OCI-LY3 (cell line): Measurements from ENCODE around the gene STIMATE.

Experiments
- H2AFZ ChIP-seq: fragments of 200-600, 300-600 bp; shearing (Covaris generic); 2 replicates; pipeline ENCODE4 v1.6.0; 2014; ENCODE audit warnings: antibody characterized with exemption, low read depth, low read length
- H3K27ac ChIP-seq: fragments of 200-600, 300-600 bp; sonication (generic); 2 replicates; pipeline ENCODE4 v1.5.1; 2014; ENCODE audit warnings: mild to moderate bottlenecking, low read length, moderate library complexity, mixed read lengths
- H3K27me3 ChIP-seq: fragments of 200-600, 300-600 bp; sonication (generic); 2 replicates; pipeline ENCODE4 v1.6.1; 2014; ENCODE audit warnings: low read depth, low read length, mixed read lengths
- H3K36me3 ChIP-seq: fragments of 200-600, 300-600 bp; sonication (generic); replicated peaks from 2 replicates; pipeline ENCODE3; 2014; ENCODE audit warnings: low read depth, low read length, mixed read lengths
- H3K4me1 ChIP-seq: fragments of 300-600, 200-600 bp; sonication (generic); 2 replicates; pipeline ENCODE4 v1.6.1; 2014; ENCODE audit warnings: low read length, mixed read lengths
- H3K4me2 ChIP-seq: fragments of 200-600, 300-600 bp; sonication (generic); 2 replicates; pipeline ENCODE4 v1.6.1; 2014; ENCODE audit warnings: low read length, mixed read lengths
- H3K4me3 ChIP-seq: fragments of 300-600, 200-600 bp; sonication (generic); 2 replicates; pipeline ENCODE4 v1.5.1; 2014; ENCODE audit warnings: antibody characterized with exemption, mild to moderate bottlenecking, low read length, moderate library complexity
- H3K79me2 ChIP-seq: fragments of 300-600, 200-600 bp; shearing (Covaris generic); 2 replicates; pipeline ENCODE4 v1.6.1; 2014; ENCODE audit warnings: mild to moderate bottlenecking, low read length, mixed read lengths
- H3K9ac ChIP-seq: fragments of 300-600, 200-600 bp; shearing (Covaris generic); 2 replicates; pipeline ENCODE4 v1.6.0; 2014; ENCODE audit warnings: mild to moderate bottlenecking, low read length, moderate library complexity
- H3K9me3 ChIP-seq: fragments of 200-600, 300-600 bp; shearing (Covaris generic); 2 replicates; pipeline ENCODE4 v1.6.1; 2014; ENCODE audit warnings: low read length, mixed read lengths; ENCODE audit not compliant: insufficient read depth
- H4K20me1 ChIP-seq: fragments of 200-600, 300-600 bp; sonication (generic); 2 replicates; pipeline ENCODE4 v1.6.1; 2016; ENCODE audit warnings: low read length, mixed read lengths; ENCODE audit not compliant: insufficient read depth
- EZH2phosphoT487 ChIP-seq: fragments of 200-600 bp; shearing (Covaris generic); IDR thresholded peaks from 2 replicates; pipeline ENCODE4 v1.6.1; 2018; ENCODE audit warnings: antibody characterized with exemption, mixed run types, low read depth
- TF ChIP-seq, protein P1 (sequence below): fragments of 200-600, 300-600 bp; sonication (generic); IDR thresholded peaks from 2 replicates; pipeline ENCODE4 v1.5.1; 2014; ENCODE audit warnings: antibody characterized with exemption, low read length, low read depth

The STIMATE gene

DNA sequence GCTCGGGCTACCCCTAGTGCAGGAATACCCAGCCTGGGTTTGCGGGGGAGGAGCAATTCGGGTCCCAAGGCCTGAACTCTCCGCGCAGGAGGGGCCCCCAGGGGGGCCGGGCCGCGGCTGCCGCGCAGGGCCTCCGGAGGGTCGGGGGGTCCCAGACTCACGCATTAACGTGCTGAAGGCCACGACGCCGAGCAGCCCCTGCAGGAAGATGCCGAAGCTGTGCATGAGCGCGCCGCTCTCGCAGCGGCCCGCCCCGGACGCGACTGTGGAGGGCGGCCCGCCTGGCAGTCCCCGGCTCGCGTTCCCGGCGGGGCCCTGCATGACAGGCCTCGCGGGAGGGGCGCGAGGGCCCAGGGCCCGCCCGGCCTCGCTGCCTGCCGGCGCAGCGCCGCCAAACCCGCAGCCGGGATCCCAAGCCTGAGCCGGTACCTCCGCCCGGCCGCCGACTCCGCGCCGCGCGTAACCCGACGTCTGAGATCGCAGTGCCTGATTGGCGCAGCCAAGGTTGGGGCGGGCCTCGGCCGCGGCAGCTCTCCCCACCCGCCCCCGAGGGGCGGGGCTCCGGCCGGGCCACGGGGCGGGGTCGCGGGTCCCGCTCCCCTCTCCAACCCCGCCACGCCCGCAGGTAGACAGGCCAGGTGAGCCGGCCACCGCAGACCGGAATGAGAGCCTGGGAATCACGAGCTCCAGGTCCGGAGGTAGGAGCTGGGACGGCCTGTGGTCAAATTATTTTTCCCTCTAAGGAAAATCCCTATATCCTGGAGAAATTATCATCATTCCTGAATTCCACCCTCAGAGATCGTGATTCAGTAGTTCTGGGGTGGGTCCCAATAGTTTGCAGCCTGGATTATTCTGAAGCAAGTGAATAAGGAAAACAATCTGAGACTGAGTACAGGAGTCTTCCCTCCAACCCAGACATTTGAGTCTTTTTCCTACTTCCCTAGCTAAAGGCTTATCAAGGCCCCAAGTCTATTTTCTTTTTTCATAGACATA, at the start of gene STIMATE:
Gene STIMATE (minus strand): TSS at position 419 of the 993 bp plus-strand sequence. CDS start 98 bp downstream, at position 321.
- Histone ChIP-seq H3K4me2 (peak within 1 kb of the TSS; percentile 98), H3K79me2 (peaks cover 9% of the 10 kb centered on the region; the same call in 1 of the 2 replicates), H2AFZ (peak within 1 kb of the TSS; percentile 83), H3K27ac (no peak within 1 kb of the TSS), H3K9ac (peak within 1 kb of the TSS; percentile 68), H3K36me3 (no peaks in the 10 kb centered on the region), H3K4me1 (peaks cover 22% of the 10 kb centered on the region), H3K9me3 (no peaks in the 10 kb centered on the region), H4K20me1 (no peaks in the 10 kb centered on the region), H3K4me3 (peak within 1 kb of the TSS; percentile 87), H3K27me3 (no peaks in the 10 kb centered on the region)
- no peak for TF ChIP-seq EZH2phosphoT487
- TF ChIP-seq, protein P1, sequence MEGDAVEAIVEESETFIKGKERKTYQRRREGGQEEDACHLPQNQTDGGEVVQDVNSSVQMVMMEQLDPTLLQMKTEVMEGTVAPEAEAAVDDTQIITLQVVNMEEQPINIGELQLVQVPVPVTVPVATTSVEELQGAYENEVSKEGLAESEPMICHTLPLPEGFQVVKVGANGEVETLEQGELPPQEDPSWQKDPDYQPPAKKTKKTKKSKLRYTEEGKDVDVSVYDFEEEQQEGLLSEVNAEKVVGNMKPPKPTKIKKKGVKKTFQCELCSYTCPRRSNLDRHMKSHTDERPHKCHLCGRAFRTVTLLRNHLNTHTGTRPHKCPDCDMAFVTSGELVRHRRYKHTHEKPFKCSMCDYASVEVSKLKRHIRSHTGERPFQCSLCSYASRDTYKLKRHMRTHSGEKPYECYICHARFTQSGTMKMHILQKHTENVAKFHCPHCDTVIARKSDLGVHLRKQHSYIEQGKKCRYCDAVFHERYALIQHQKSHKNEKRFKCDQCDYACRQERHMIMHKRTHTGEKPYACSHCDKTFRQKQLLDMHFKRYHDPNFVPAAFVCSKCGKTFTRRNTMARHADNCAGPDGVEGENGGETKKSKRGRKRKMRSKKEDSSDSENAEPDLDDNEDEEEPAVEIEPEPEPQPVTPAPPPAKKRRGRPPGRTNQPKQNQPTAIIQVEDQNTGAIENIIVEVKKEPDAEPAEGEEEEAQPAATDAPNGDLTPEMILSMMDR, result no peak

DNA sequence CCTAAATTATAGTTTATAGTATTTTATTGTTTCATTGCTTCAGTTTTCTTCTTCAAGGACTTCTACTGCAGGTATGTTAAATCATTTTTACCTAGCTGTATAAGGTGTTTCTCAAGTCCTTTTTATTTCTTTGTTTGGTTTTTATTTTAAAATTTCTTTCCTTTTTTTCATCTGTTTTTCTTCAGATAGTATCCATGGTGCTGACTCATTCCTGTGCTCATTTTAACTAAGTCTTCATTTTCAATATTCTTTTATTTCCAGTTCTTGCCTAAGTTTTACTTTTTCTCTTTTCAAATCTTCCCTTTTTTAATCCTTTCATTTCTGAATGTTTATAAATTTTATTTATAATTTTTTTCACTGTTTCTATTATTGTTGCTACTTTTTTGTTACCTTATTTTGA, 42.3 kb upstream of the STIMATE start:
- Histone ChIP-seq H3K36me3 (no peaks in the 10 kb centered on the region), H4K20me1 (no peaks in the 10 kb centered on the region), H3K27ac (no peak overlapping the region), H3K9ac (no peak overlapping the region), H3K4me1 (peaks cover 3% of the 10 kb centered on the region; the same call in 1 of the 2 replicates), H3K9me3 (no peaks in the 10 kb centered on the region), H3K4me2 (no peak overlapping the region), H3K4me3 (no peak overlapping the region), H3K79me2 (no peaks in the 10 kb centered on the region), H2AFZ (no peak overlapping the region), H3K27me3 (no peaks in the 10 kb centered on the region)
- TF ChIP-seq, protein P1, result no peak
- TF ChIP-seq EZH2phosphoT487, result no peak

DNA sequence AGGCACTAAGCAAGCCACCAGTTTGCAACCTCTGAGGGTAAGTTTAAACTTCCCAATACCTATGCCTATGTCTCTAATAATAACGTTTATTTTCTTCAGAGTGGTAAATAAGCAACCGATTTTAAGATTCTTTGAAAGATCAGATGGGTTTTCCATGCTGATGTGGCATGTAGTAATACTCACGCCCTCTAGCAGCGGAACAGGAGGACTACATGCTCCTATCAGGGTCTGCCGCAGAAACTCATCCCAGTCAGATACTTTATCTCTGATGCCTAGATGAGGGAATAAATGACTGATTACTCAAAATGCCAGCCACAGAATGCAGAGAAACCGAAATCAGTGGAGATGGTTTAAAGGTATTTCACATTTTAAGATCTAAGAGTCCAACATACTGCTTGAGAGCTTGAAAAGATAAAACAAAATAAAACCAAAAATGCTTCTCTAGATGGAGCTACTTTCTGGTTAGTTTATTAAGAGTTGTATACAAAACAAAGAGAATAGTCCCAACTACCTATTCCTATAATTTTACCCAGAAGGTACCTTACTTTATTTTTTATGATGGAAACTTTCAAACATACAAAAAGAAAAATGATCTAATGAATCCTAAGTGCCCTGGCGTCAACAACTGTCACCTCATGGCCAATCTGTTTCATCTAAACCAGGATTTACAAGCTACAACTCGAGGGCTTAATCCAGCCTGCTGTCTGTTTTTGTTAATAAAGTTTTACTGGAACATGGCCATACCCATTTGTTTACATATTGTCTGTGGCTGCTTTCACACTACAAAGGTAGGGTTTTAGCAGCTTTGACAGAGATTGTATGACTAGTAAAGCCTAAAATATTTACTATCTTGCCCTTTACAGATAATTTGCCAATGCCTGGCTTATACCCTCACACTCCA, 37.5 kb upstream of the STIMATE start:
- Histone ChIP-seq H3K4me2 (peak overlapping the region; percentile 40), H3K27me3 (no peaks in the 10 kb centered on the region), H3K36me3 (no peaks in the 10 kb centered on the region), H3K4me1 (peaks cover 18% of the 10 kb centered on the region), H3K27ac (no peak overlapping the region), H3K9ac (no peak overlapping the region), H3K9me3 (no peaks in the 10 kb centered on the region), H2AFZ (0 out of 2 replicates have a peak overlapping the region, but pooled peaks have one; percentile 12), H3K79me2 (no peaks in the 10 kb centered on the region), H3K4me3 (no peak overlapping the region), H4K20me1 (no peaks in the 10 kb centered on the region)
- TF ChIP-seq EZH2phosphoT487, result no peak
- TF ChIP-seq, protein P1, result peak; percentile 91
